GM18873 (cell line): ENCODE measurements around the gene ESCO1.
"Not testable (repeated sequence)": the region's sequence is repeated elsewhere in the genome, so short reads cannot be mapped to it uniquely, and the experiment has no call there.

ENCODE experiments used
- ATAC-seq: cut with Tn5 transposase; IDR thresholded peaks from one replicate; pipeline ENCODE4 v1.9.1; 2021; ENCODE audit warnings: mild to moderate bottlenecking, moderate library complexity, moderate number of reproducible peaks; ENCODE audit not compliant: unreplicated experiment, low FRiP score

Gene ESCO1

DNA sequence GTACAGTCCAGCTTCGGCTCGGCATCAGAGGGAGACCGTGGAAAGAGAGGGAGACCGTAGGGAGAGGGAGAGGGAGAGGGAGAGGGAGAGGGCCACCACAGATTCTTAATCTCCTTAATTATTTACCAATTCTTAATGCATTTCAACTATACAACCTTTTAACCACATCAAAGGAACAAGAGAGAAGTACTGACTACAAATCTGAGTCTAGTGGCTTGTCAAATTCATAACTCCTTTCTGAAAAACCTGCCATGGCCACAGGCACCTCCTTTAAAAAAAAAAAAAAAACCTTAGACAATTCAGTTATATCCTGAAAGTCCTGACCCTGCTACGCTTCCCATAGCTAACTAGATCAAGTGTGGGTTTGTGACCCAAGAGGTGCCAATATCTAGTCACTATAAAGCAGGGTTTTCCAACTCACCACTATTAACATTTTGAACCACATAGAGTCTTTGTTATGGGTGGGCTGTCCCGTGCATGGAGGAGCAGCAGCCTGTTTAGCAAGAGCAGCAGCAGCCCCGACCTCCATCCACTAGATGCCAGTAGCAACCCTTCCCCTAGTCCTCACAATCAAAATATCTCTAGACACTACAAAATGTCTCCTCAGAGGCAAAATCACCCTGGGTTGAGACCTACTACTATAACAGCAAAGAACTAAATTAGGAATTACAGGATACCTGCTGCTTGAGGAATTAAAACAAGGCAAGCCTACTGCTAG, 6.8 kb downstream of the ESCO1 start:
- ATAC-seq, result no peak

GRCh38 chr18:21592361-21592760, 8.1 kb downstream of the ESCO1 start:
- ATAC-seq, result not testable (repeated sequence)

GRCh38 chr18:21584391-21584790, 16.1 kb downstream of the ESCO1 start:
- ATAC-seq, result no peak

DNA sequence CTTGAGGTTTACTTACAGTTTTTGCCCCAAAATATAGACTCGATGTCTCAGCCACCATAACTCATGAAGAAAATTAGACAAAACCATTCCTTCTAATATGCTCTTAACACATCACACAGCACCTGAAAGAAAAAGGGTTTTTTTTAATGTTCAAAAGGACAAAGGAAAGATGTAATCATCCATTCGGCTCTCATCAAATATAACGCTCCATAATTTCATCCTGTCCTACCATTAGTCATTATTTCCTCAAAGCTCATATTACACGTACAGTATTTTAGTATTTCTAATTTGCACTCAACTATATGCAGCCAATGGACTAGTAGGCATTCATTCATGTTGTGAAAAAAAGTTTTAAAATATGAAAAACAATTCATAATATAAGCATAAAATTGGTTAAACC, 24.8 kb downstream of the ESCO1 start:
- no peak for ATAC-seq

GRCh38 chr18:21571772-21572171, 28.7 kb downstream of the ESCO1 start:
- ATAC-seq, result no peak

- ATAC-seq, result no peak
Observed at GRCh38 chr18:21559195-21559594, 41.3 kb downstream of the ESCO1 start.

DNA sequence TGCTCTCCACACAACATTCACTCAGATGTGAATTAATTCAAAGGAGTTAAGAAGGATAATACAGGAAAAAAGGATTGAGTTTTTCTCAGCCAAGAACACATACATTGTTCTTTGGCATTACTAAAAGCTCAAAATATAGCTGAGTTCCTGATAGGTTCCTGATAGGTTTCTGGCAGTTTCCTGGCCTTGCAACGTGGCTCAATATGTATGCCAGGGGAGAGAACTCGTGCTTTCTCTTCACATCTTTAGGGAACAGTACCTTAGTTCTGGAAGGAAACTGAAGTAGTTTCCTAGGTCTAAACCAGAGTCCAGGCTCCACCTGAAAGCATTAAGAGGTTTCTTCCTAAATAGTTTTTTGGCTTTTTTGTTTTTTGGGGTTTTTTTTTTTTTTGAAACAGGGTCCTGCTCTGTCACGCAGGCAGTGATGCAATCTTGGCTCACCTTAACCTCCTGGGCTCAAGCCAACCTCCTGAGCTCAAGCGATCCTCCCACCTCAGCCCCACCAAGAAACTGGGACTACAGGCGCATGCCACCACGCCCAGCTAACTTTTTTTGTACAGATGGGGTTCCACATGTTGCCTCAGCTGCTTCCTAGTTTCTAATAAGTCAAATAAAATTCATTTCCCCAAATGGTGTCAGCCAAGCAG, 42.8 kb downstream of the ESCO1 start:
- ATAC-seq, result no peak

DNA sequence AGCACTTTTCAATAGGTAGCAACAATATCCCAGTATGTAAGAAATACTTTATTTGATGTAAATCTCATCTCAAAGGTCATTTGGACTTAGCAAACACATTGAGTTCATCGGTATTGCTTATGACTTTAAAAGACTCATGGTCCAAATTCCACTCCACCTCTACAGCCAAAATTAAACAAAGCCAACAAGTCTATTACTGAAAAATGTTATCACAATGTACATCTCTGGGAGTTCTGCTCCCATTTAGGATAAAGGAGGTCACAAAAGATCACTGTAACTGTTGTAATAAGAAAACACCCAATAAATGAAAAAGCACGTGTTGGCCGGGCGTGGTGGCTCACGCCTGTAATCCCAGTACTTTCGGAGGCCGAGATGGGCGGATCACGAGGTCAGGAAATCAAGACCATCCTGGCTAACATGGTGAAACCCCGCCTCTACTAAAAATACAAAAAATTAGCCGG, 50.0 kb downstream of the ESCO1 start:
- no peak for ATAC-seq

DNA sequence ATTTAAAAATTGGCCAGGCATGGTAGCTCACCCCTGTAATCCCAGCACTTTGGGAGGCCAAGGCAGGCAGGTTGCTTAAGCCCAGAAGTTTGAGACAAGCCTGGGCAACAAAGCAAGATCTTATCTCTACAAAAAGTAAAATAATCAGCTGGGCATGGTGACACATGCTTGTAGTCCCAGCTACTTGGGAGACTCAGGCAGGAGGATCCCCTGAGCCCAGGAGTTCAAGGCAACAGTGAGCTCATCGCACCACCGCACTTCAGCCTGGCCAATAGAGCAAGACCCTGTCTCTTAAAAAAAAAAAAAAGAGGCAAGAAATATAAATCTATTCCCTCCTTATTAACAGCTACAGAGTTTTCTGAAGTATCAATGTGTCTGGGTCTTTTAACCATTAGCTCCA, 51.9 kb downstream of the ESCO1 start:
- no peak for ATAC-seq

DNA sequence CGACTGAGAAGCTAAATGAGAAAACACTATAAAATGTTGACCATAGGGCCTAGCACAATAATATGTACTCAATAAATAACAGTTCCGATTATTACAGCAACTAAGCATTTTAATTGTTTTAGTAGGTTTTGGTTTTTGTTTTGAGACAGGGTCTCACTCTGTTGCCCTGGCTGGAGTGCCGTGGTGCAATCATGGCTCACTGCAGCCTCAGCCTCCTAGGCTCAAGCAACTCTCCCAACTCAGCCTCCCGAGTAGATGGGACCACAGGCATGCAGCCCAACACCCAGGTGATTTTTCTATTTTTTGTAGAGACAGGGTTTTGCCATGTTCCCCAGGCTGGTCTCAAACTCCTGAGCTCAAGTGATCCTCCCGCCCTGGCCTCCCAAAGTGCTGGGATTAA, 54.1 kb downstream of the ESCO1 start:
- ATAC-seq, result no peak

DNA sequence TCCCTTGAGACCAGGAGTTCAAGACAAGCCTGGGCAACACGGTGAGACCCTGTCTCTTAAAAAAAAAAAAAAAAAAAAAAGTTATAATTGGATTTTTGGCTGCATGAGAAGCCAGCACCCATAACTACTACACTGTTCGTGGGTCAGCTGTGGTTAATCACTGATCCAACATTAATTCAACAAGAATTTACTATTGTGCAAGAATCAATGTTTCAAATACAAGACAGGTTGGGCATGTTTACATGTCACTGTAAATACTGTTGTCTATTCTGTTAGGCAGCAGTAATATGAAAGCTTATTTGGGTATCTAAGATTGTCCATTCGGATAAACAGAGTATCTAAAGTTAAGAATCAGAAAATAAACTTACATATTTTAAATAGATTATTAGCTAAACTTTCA, 62.3 kb downstream of the ESCO1 start:
- no peak for ATAC-seq

DNA sequence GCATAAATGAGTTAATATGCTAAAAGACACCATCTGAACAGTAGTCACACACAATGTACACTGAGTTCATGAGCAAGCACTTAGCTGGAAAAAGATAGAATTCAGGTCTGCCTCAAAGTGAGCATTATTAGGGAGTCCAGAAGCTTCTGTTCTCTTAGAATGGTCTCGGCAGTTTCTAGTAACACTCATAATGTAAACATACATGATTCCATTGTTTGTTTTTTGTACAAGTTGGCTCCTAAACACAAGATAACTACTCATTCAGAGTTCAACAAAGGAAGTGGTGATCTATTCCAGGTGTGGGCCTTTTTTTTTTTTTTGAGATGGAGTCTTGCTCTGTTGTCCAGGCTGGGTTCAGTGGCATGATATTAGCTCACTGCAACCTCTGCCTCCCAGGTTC, 66.2 kb downstream of the ESCO1 start:
- no peak for ATAC-seq

- no peak for ATAC-seq
Observed at GRCh38 chr18:21526463-21526862, 74.0 kb downstream of the ESCO1 start.

- ATAC-seq, result no peak
Observed at GRCh38 chr18:21525916-21526315, 74.6 kb downstream of the ESCO1 start.

- ATAC-seq, result no peak
Observed at GRCh38 chr18:21522530-21522929, 78.0 kb downstream of the ESCO1 start.

- ATAC-seq, result no peak
Observed at GRCh38 chr18:21513741-21514140, 86.8 kb downstream of the ESCO1 start.

- ATAC-seq, result no peak
Observed at GRCh38 chr18:21513292-21513691, 87.2 kb downstream of the ESCO1 start.

DNA sequence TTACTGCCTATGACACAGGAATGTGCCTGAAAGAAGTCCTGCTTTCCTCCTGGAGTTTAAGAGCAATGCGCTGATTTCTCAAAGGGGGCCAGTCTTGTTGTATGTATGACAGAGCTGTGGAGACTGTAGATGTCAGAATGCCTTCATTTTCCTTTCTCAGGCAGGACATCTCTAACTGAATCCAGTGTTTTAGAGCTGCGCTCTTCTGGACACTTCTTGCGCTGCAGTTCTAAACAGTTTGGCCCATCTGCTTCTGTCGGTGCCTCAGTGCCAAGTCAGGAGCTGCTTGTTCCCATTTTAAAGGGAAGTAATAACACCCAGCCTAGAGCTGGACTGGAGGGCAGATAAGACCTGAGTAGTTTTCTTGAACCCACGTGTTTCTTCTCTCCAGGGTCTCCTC, 91.4 kb downstream of the ESCO1 start:
- ATAC-seq, result no peak

DNA sequence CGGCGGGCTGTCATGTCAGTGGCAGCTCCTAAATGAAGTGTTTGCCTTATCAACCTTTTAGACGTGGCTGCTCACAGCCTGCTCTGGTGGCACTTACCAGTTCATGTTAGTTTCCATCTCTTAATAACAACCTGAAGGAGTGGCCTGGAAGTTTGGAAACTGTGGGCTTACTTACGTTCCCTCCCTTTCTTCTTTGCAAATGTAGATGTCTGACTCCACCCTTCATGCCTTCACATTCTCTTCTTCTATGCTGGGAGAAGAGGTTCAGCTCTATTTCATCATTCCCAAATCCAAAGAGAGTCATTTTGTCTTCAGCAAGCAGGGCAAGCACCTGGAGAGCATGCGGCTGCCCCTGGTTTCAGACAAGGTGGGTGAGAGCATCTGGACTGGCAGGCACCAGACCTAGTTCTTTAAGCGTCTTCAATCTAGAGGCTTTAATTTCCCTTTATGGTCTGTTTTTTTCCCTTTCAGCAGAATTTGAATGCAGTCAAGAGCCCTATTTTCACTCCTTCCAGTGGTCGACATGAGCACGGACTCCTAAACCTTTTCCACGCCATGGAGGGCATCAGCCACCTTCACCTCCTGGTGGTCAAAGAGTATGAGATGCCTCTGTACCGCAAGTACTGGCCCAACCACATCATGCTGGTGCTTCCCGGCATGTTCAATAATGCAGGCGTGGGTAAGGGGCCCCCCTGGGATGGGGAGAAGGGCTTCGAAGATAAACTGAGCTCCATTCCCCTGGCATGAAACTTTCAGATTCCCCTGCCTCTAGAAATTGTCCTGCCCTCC, 92.4 kb downstream of the ESCO1 start:
- no peak for ATAC-seq

GRCh38 chr18:21502661-21503060, 97.8 kb downstream of the ESCO1 start:
- no peak for ATAC-seq

GRCh38 chr18:21499997-21500396, 100.5 kb downstream of the ESCO1 start:
- no peak for ATAC-seq
